HG03175 (cell line): ENCODE results near the gene MAVS.
"Not testable (repeated sequence)": the region's sequence is repeated elsewhere in the genome, so short reads cannot be mapped to it uniquely, and the experiment has no call there.

Experiments
- ATAC-seq: cut with Tn5 transposase; IDR thresholded peaks from one replicate; pipeline ENCODE4 v1.9.1; 2021; ENCODE audit warnings: mild to moderate bottlenecking, moderate library complexity; ENCODE audit not compliant: unreplicated experiment

MAVS gene

GRCh38 chr20:3878921-3879274, 32.3 kb downstream of the MAVS start:
- not testable (repeated sequence) for ATAC-seq

- no peak for ATAC-seq
Measured at GRCh38 chr20:3885715-3886114, 39.1 kb downstream of the MAVS start.

- no peak for ATAC-seq
Measured at GRCh38 chr20:3887876-3888620, 41.4 kb downstream of the MAVS start.

- peak; percentile 95 for ATAC-seq
Measured at GRCh38 chr20:3888622-3889488, 42.2 kb downstream of the MAVS start, which contains the start of gene PANK2. Gene PANK2, plus strand, starts transcription at chr20:3889387.

- peak; percentile 19 for ATAC-seq
Measured at GRCh38 chr20:3889489-3890397, 43.1 kb downstream of the MAVS start.

- no peak for ATAC-seq
Measured at GRCh38 chr20:3890398-3890751, 43.7 kb downstream of the MAVS start.

- no peak for ATAC-seq
Measured at GRCh38 chr20:3890999-3891929, 44.6 kb downstream of the MAVS start.

GRCh38 chr20:3894796-3895195, 48.2 kb downstream of the MAVS start:
- ATAC-seq, result no peak

GRCh38 chr20:3896302-3896701, 49.7 kb downstream of the MAVS start:
- ATAC-seq, result no peak

GRCh38 chr20:3896853-3897583, 50.4 kb downstream of the MAVS start:
- ATAC-seq, result no peak

- ATAC-seq, result not testable (repeated sequence)
Measured at GRCh38 chr20:3898181-3898580, 51.5 kb downstream of the MAVS start.

- ATAC-seq, result no peak
Measured at GRCh38 chr20:3898639-3899038, 52.0 kb downstream of the MAVS start.

- ATAC-seq, result no peak
Measured at GRCh38 chr20:3900187-3900604, 53.6 kb downstream of the MAVS start.

- no peak for ATAC-seq
Measured at GRCh38 chr20:3901028-3901705, 54.5 kb downstream of the MAVS start.

- no peak for ATAC-seq
Measured at GRCh38 chr20:3901706-3902440, 55.2 kb downstream of the MAVS start.

- ATAC-seq, result no peak
Measured at GRCh38 chr20:3902446-3902845, 55.8 kb downstream of the MAVS start.

- ATAC-seq, result no peak
Measured at GRCh38 chr20:3904224-3904623, 57.6 kb downstream of the MAVS start.

- no peak for ATAC-seq
Measured at GRCh38 chr20:3904857-3905256, 58.2 kb downstream of the MAVS start.
